DND-41 (cell line): ENCODE results near the gene TMTC2.

Experiments used
- CTCF ChIP-seq: IDR thresholded peaks from 2 replicates; pipeline ENCODE4 v1.5.1; 2012; ENCODE audit warnings: borderline replicate concordance, low read length, moderate library complexity, mild to moderate bottlenecking; ENCODE audit not compliant: poor library complexity, severe bottlenecking; ENCODE audit errors: extremely low read depth
- EZH2 ChIP-seq: IDR thresholded peaks from 3 replicates; pipeline ENCODE4 v1.6.1; 2012; ENCODE audit warnings: borderline replicate concordance, low read depth, mild to moderate bottlenecking, moderate library complexity, low read length, inconsistent platforms; ENCODE audit not compliant: severe bottlenecking

GRCh38 chr12:82807132-82807737, 120.5 kb downstream of the TMTC2 start:
- TF ChIP-seq CTCF: no peak
- no peak for TF ChIP-seq EZH2
